A549 (cell line): ENCODE data around the gene LRRC7.

Experiments used
- CEBPB ChIP-seq, 2 experiments: fragments of >200 bp in 1 of 2; sonication (Bioruptor Twin) in 1 of 2; formaldehyde crosslinking in 1 of 2; IDR thresholded peaks; 2 replicates each; pipeline ENCODE4 v1.6.1; 2012 to 2016
- EHMT2 ChIP-seq: fragments of 200-600 bp; sonication (generic); IDR thresholded peaks from 2 replicates; pipeline ENCODE4 v1.6.1; 2016; ENCODE audit warnings: antibody characterized with exemption, low read depth, mild to moderate bottlenecking, moderate library complexity
- EP300 ChIP-seq, 2 experiments: fragments of >200 bp; sonication (Bioruptor Twin); formaldehyde crosslinking; IDR thresholded peaks; 2 replicates in 1 of 2; 3 replicates in 1 of 2; pipeline ENCODE4 v1.6.1; 2016 to 2017
- HOXA7 ChIP-seq: fragments of 250-450 bp; sonication (Bioruptor Pico); IDR thresholded peaks from 2 replicates; pipeline ENCODE4 v1.5.0; 2020; ENCODE audit warnings: mild to moderate bottlenecking, moderate library complexity
- POLR2A ChIP-seq: IDR thresholded peaks from 2 replicates; pipeline ENCODE4 v1.6.1; 2012; ENCODE audit warnings: mild to moderate bottlenecking, low read length
- POLR2AphosphoS2 ChIP-seq: conservative IDR thresholded peaks from 2 replicates; pipeline ENCODE4 v1.6.1; 2012; ENCODE audit warnings: low read length, improper control_type of control experiment, inconsistent platforms
- SMC3 ChIP-seq: fragments of >200 bp; sonication (Bioruptor Twin); formaldehyde crosslinking; IDR thresholded peaks from 3 replicates; pipeline ENCODE4 v1.6.1; 2018; ENCODE audit warnings: inconsistent platforms
- TF ChIP-seq, protein P1 (sequence below): fragments of >200 bp; sonication (Bioruptor Twin); formaldehyde crosslinking; IDR thresholded peaks from 3 replicates; pipeline ENCODE4 v1.5.1; 2016

DNA sequence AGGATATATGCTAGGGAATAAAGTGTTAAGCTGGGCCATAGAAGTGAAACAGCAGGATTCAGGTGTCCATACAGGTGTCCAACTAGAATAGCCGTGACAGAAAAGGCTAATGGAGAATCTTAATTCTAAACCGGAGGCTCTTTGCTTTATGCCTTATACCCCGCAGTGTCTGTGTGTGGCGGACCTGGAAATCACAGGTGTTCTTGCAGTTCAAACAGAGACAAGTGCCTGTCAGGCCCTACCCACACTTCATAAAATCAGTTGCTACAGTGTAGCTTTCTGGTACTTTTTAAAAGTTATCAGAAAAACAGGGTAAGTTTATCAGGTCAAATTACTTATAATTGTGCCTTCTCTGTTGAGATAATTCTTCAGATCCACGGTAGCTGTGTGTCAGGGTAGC lies 293.9 kb downstream of the LRRC7 start:
- TF ChIP-seq EHMT2 (no peak), CEBPB (IDR thresholded peaks at IDR 0.05) (no peak), SMC3 (no peak), POLR2A (no peak), HOXA7 (CRISPR knock-in tag) (no peak), EP300 (IDR thresholded peaks at IDR 0.05) (no peak), POLR2AphosphoS2 (no peak)
- TF ChIP-seq, protein P1, sequence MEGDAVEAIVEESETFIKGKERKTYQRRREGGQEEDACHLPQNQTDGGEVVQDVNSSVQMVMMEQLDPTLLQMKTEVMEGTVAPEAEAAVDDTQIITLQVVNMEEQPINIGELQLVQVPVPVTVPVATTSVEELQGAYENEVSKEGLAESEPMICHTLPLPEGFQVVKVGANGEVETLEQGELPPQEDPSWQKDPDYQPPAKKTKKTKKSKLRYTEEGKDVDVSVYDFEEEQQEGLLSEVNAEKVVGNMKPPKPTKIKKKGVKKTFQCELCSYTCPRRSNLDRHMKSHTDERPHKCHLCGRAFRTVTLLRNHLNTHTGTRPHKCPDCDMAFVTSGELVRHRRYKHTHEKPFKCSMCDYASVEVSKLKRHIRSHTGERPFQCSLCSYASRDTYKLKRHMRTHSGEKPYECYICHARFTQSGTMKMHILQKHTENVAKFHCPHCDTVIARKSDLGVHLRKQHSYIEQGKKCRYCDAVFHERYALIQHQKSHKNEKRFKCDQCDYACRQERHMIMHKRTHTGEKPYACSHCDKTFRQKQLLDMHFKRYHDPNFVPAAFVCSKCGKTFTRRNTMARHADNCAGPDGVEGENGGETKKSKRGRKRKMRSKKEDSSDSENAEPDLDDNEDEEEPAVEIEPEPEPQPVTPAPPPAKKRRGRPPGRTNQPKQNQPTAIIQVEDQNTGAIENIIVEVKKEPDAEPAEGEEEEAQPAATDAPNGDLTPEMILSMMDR = no peak
